ENCODE results near the gene NHLRC1.

NHLRC1 gene

DNA sequence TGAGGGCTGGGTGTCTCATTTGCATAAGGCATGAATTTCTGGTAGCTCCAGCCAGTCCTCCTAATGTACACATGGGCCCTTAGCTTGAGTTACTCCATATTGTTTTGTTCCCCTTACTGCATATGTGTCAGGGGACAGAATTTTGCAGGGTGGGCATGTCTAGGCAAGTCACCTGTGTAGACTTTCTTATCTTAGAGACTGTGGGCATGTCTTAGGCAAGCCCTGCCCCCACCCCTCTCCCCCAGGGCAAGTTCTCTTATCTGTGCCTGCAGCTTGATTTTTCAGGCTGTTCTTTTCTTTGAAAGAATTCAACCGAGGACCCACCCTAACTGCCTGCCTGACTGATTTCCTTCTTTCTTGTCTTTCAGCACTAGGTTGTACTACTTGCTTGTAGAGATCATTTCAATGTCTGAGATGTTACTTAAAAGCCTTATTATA, 32.1 kb downstream of the NHLRC1 start:
- Histone ChIP-seq H3K27ac (replicated peaks; ENCODE audit: low read length) (no peak overlapping the region), H2BK120ac (ENCODE audit: low read depth, low read length) (no peak overlapping the region), H3K4me1 (ENCODE audit: control insufficient read depth in 2 of 2, insufficient read depth in 1 of 2, low read depth in 1 of 2, low read length in 2 of 2) (no peaks in the 10 kb centered on the region), H3K9me3 (replicated peaks in 1 of 2; ENCODE audit: control insufficient read depth in 2 of 2, insufficient read depth in 1 of 2, low read depth in 1 of 2, low read length in 2 of 2) (peaks cover 0 to 8% of the 10 kb centered on the region in 2 donors), H3K9ac (ENCODE audit: low read depth, low read length, poor library complexity) (no peak overlapping the region), H3K4me2 (ENCODE audit: insufficient read depth, low read length, poor library complexity, severe bottlenecking) (no peak overlapping the region), H3K36me3 (replicated peaks in 1 of 2; ENCODE audit: control insufficient read depth in 2 of 2, insufficient read depth in 2 of 2, low read length in 2 of 2) (no peaks in the 10 kb centered on the region), H2AK5ac (ENCODE audit: low read depth, low read length) (no peak overlapping the region), H3K23ac (ENCODE audit: low read depth, low read length, poor library complexity) (no peak overlapping the region), H3K27me3 (ENCODE audit: control insufficient read depth in 3 of 3, insufficient read depth in 3 of 3, low read depth in 1 of 3, low read length in 3 of 3) (no peaks in the 10 kb centered on the region), H4K91ac (ENCODE audit: low read depth, low read length, poor library complexity) (no peak overlapping the region), H3K4ac (ENCODE audit: low read length) (no peak overlapping the region), H3K79me1 (ENCODE audit: low read depth, low read length) (no peaks in the 10 kb centered on the region), H2BK5ac (ENCODE audit: low read length) (no peak overlapping the region), H3K18ac (ENCODE audit: low read length) (no peak overlapping the region), H3K4me3 (ENCODE audit: low read length in 2 of 2) (no peak overlapping the region), H2BK15ac (ENCODE audit: low read length) (no peak overlapping the region), H2AFZ (ENCODE audit: low read length) (no peak overlapping the region), H4K8ac (ENCODE audit: low read depth, low read length) (no peak overlapping the region), H2BK12ac (ENCODE audit: low read length) (no peak overlapping the region), H3K14ac (ENCODE audit: low read length) (no peak overlapping the region)
- WGBS, 2 donors (ENCODE audit: extremely low coverage in 2 of 2, insufficient read length in 2 of 2, insufficient replicate concordance in 1 of 2), result no CpG with 5 or more reads among the region's 1 CpG
- no peak for DNase-seq (ENCODE audit: low spot score)

DNA sequence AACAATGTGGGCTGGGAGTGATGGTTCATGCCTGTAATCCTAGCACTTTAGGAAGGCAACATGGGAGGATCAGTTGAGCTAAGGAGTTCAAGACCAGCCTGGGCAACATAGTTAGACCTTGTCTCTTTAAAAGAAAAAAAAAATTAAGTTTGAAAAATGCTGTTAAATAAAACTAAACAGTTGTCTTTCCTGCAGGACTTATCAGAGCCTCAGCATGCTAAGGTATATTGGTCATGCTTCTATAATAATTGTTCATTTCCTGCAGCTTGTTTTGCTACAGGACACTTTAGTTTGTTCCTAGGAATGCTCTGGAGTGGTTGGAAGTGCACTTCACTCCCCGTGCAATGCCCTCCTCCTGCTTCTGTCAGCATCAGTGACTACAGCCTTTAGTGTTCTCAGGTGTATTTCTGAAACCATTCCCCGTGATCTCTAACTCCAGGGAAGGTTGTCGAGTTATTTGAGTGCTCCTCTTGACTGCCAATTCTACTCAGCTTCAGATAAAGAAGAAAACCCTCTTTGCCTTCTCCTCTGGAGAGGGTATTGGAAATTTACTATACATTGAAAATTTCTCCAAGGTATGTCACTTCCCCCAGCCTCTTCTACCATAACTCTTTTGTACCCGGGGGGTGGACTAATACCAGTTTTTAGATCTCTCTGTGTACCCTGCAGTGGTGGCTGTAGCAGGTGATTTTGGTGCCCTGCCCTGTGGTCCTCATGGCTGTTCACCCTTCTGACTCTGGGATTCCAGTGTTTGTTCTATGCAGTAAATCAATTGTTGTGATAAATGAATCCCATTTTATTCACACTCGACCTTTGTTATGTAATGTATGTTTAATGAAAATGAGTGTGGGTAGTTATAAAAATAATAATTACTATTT, 33.8 kb downstream of the NHLRC1 start:
- Histone ChIP-seq H4K8ac (ENCODE audit: low read depth, low read length) (no peak overlapping the region), H3K18ac (ENCODE audit: low read length) (no peak overlapping the region), H3K23ac (ENCODE audit: low read depth, low read length, poor library complexity) (no peak overlapping the region), H3K4me3 (ENCODE audit: low read length in 2 of 2) (no peak overlapping the region), H2BK15ac (ENCODE audit: low read length) (no peak overlapping the region), H3K9ac (ENCODE audit: low read depth, low read length, poor library complexity) (no peak overlapping the region), H3K4ac (ENCODE audit: low read length) (no peak overlapping the region), H4K91ac (ENCODE audit: low read depth, low read length, poor library complexity) (no peak overlapping the region), H3K79me1 (ENCODE audit: low read depth, low read length) (no peaks in the 10 kb centered on the region), H2BK120ac (ENCODE audit: low read depth, low read length) (no peak overlapping the region), H2AFZ (ENCODE audit: low read length) (no peak overlapping the region), H2AK5ac (ENCODE audit: low read depth, low read length) (no peak overlapping the region), H3K27ac (replicated peaks; ENCODE audit: low read length) (no peak overlapping the region), H3K4me2 (ENCODE audit: insufficient read depth, low read length, poor library complexity, severe bottlenecking) (no peak overlapping the region), H3K9me3 (replicated peaks in 1 of 2; ENCODE audit: control insufficient read depth in 2 of 2, insufficient read depth in 1 of 2, low read depth in 1 of 2, low read length in 2 of 2) (peaks cover 0 to 8% of the 10 kb centered on the region in 2 donors), H2BK5ac (ENCODE audit: low read length) (no peak overlapping the region), H3K27me3 (ENCODE audit: control insufficient read depth in 3 of 3, insufficient read depth in 3 of 3, low read depth in 1 of 3, low read length in 3 of 3) (no peaks in the 10 kb centered on the region), H3K14ac (ENCODE audit: low read length) (no peak overlapping the region), H3K4me1 (ENCODE audit: control insufficient read depth in 2 of 2, insufficient read depth in 1 of 2, low read depth in 1 of 2, low read length in 2 of 2) (no peaks in the 10 kb centered on the region), H2BK12ac (ENCODE audit: low read length) (no peak overlapping the region), H3K36me3 (replicated peaks in 1 of 2; ENCODE audit: control insufficient read depth in 2 of 2, insufficient read depth in 2 of 2, low read length in 2 of 2) (no peaks in the 10 kb centered on the region)
- WGBS, 2 donors (ENCODE audit: extremely low coverage in 2 of 2, insufficient read length in 2 of 2, insufficient replicate concordance in 1 of 2), result no CpG with 5 or more reads among the region's 5 CpGs
- DNase-seq (ENCODE audit: low spot score), result no peak

DNA sequence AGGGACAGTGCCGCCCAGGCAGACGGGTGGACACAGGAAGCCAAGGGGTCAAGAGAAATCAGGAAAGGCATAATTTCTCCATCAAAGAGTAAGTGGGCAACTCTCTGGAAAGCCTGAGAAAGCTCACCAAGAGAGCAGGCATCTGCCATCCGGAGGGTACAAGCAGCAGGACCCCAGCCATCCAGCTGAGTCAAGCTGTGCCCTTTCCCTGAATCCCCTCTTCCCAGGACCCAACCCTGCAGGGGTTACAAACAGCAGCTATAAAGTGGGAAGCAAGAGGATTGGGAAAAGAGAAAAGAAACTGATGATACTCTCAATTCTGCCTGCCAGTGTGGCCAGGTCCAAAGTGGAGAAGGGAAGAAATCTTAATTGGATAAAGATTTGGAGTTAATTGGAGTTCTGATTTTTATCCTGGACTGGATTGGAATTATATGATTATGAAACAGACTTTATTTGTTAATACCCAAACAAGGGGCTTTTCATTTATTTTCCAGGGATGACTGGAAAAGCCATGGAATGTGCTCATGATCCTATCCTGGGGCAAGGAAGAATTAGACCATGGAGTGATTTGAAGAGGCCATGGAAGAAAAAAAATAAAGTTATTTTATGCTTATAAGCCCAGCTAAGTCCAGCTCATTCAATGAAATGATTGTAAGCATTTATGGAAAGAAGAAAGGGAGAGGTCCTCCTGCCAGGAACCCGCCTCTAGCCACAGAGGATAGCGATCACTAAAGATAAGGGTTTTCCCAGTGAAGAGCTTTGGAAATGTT, 34.9 kb downstream of the NHLRC1 start:
- Histone ChIP-seq H3K36me3 (replicated peaks in 1 of 2; ENCODE audit: control insufficient read depth in 2 of 2, insufficient read depth in 2 of 2, low read length in 2 of 2) (no peaks in the 10 kb centered on the region), H3K9me3 (replicated peaks in 1 of 2; ENCODE audit: control insufficient read depth in 2 of 2, insufficient read depth in 1 of 2, low read depth in 1 of 2, low read length in 2 of 2) (peaks cover 0 to 8% of the 10 kb centered on the region in 2 donors), H2BK120ac (ENCODE audit: low read depth, low read length) (no peak overlapping the region), H3K4me1 (ENCODE audit: control insufficient read depth in 2 of 2, insufficient read depth in 1 of 2, low read depth in 1 of 2, low read length in 2 of 2) (no peaks in the 10 kb centered on the region), H3K4me3 (ENCODE audit: low read length in 2 of 2) (no peak overlapping the region), H2BK15ac (ENCODE audit: low read length) (no peak overlapping the region), H2AFZ (ENCODE audit: low read length) (no peak overlapping the region), H3K79me1 (ENCODE audit: low read depth, low read length) (no peaks in the 10 kb centered on the region), H3K4me2 (ENCODE audit: insufficient read depth, low read length, poor library complexity, severe bottlenecking) (no peak overlapping the region), H3K4ac (ENCODE audit: low read length) (no peak overlapping the region), H2AK5ac (ENCODE audit: low read depth, low read length) (no peak overlapping the region), H3K27ac (replicated peaks; ENCODE audit: low read length) (no peak overlapping the region), H2BK5ac (ENCODE audit: low read length) (no peak overlapping the region), H2BK12ac (ENCODE audit: low read length) (no peak overlapping the region), H4K91ac (ENCODE audit: low read depth, low read length, poor library complexity) (no peak overlapping the region), H3K14ac (ENCODE audit: low read length) (no peak overlapping the region), H3K9ac (ENCODE audit: low read depth, low read length, poor library complexity) (no peak overlapping the region), H4K8ac (ENCODE audit: low read depth, low read length) (no peak overlapping the region), H3K27me3 (ENCODE audit: control insufficient read depth in 3 of 3, insufficient read depth in 3 of 3, low read depth in 1 of 3, low read length in 3 of 3) (no peaks in the 10 kb centered on the region), H3K18ac (ENCODE audit: low read length) (no peak overlapping the region), H3K23ac (ENCODE audit: low read depth, low read length, poor library complexity) (no peak overlapping the region)
- WGBS, 2 donors (ENCODE audit: extremely low coverage in 2 of 2, insufficient read length in 2 of 2, insufficient replicate concordance in 1 of 2), result no CpG with 5 or more reads among the region's 5 CpGs
- DNase-seq (ENCODE audit: low spot score), result no peak

GRCh38 chr6:18081025-18081668, 41.3 kb downstream of the NHLRC1 start:
- H2AFZ ChIP-seq (ENCODE audit: low read length), result no peak overlapping the region
- no peak overlapping the region for H2BK120ac ChIP-seq (ENCODE audit: low read depth, low read length)
- no peak overlapping the region for H4K8ac ChIP-seq (ENCODE audit: low read depth, low read length)
- DNase-seq (ENCODE audit: low spot score), result no peak
- H3K9me3 ChIP-seq (replicated peaks in 1 of 2; ENCODE audit: control insufficient read depth in 2 of 2, insufficient read depth in 1 of 2, low read depth in 1 of 2, low read length in 2 of 2), result peaks cover 0 to 1% of the 10 kb centered on the region in 2 donors
- no peak overlapping the region for H4K91ac ChIP-seq (ENCODE audit: low read depth, low read length, poor library complexity)
- no peaks in the 10 kb centered on the region for H3K79me1 ChIP-seq (ENCODE audit: low read depth, low read length)
- H3K4ac ChIP-seq (ENCODE audit: low read length), result no peak overlapping the region
- no peak overlapping the region for H3K4me2 ChIP-seq (ENCODE audit: insufficient read depth, low read length, poor library complexity, severe bottlenecking)
- H3K14ac ChIP-seq (ENCODE audit: low read length), result no peak overlapping the region
- WGBS, 2 donors (ENCODE audit: extremely low coverage in 2 of 2, insufficient read length in 2 of 2, insufficient replicate concordance in 1 of 2), result no CpG with 5 or more reads among the region's 11 CpGs
- H3K9ac ChIP-seq (ENCODE audit: low read depth, low read length, poor library complexity), result no peak overlapping the region
- H2BK12ac ChIP-seq (ENCODE audit: low read length), result no peak overlapping the region
- H3K27ac ChIP-seq (replicated peaks; ENCODE audit: low read length), result no peak overlapping the region
- no peak overlapping the region for H3K4me3 ChIP-seq (ENCODE audit: low read length in 2 of 2)
- no peak overlapping the region for H2BK5ac ChIP-seq (ENCODE audit: low read length)
- no peak overlapping the region for H3K18ac ChIP-seq (ENCODE audit: low read length)
- no peak overlapping the region for H2AK5ac ChIP-seq (ENCODE audit: low read depth, low read length)
- H3K27me3 ChIP-seq (ENCODE audit: control insufficient read depth in 3 of 3, insufficient read depth in 3 of 3, low read depth in 1 of 3, low read length in 3 of 3), result no peaks in the 10 kb centered on the region
- no peak overlapping the region for H2BK15ac ChIP-seq (ENCODE audit: low read length)
- H3K36me3 ChIP-seq (replicated peaks in 1 of 2; ENCODE audit: control insufficient read depth in 2 of 2, insufficient read depth in 2 of 2, low read length in 2 of 2), result no peaks in the 10 kb centered on the region
- no peak overlapping the region for H3K23ac ChIP-seq (ENCODE audit: low read depth, low read length, poor library complexity)
- H3K4me1 ChIP-seq (ENCODE audit: control insufficient read depth in 2 of 2, insufficient read depth in 1 of 2, low read depth in 1 of 2, low read length in 2 of 2), result no peaks in the 10 kb centered on the region

Measured in neuronal stem cell (in vitro differentiated cells).